NCI-H2081 treated with DMSO at 0.1 percent for 48 hours (cell line): Measurements from ENCODE around the gene CD164L2.

Experiments
- DNase-seq: peaks from one replicate; lab custom pipeline; 2025; lab: John Stamatoyannopoulos, UW

Gene CD164L2

DNA sequence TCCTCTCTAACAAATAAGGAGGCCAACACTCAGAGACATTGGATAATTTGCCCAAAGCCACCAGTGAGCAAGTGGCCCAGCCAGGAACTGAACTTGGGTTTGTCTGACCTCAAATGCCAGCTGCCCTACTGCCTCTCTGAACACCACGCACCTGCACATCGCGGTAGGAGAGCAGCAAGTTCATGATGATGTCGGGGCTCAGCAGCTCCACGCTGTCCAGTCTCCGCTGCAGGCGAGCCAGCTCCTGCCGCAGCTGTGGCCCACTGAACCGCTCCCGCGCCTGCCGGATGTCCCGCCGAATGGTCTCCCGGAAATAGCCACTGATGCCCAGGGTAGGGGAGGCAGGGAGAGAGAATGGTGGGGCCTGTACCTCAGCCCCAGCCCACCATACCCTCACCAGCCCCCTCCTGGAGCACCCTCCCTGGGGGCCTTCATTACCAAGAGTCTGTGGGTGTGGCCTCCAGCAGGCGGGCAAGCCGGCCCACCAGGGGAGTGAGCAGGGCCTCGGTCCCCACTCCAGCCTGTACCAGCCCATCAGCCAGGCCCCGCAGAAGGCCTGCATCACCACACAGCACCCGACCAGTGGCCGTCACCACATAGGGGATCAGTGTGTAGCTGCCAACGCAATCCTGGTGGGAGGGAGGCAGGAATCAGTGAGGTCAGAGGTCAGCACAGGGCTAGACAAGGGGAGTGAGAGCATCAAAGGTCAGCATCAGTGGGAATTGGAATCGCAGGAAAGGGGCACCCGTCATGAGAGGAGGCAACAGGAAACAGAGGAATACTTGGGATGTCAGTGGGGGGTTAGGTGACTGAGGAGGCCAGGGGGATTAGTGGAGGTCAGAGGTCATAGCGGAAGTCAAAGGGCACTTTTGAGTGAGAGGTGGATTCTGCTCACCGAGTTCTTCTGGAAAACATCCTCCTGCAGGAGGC lies 19.1 kb downstream of the CD164L2 start:
- DNase-seq = no peak

DNA sequence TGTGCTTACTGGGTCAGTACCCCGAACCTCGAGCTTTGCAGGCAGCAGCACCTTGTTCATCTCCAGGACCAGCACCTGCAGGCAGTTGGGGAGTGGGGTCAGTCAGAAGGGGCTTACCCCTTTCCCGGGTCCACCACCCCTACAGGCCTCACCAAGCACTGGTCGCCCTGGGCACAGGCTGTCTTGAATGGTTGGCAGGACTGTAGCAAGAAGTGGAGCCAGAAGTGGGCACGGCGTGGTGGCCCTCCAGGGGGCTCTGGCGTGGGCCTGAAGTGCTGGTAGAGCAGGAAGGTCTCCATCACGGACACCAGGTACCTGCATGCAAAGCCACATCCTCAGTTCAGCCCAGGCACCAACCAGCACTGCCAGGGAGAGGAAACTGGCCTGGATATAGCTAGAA lies 21.6 kb downstream of the CD164L2 start:
- no peak for DNase-seq

GRCh38 chr1:27361044-27361402 lies 22.1 kb downstream of the CD164L2 start:
- no peak for DNase-seq

GRCh38 chr1:27360159-27361043 lies 22.7 kb downstream of the CD164L2 start:
- DNase-seq = no peak

DNA sequence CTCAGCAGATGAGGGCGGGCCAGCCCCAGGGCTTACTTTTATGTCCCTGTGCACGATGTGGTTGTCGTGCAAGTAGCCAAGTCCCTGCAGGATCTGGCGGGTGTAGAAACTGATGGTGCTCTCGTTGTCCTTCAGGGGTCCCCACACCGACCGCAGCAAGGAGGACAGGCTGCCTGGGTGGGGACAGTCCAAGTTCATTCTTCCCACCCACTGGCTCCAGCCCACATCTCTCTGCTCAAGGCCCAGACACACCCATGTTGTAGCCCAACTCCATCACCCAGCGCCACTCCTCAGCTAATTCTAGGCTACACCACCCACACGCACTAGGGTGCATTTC lies 23.3 kb downstream of the CD164L2 start:
- no peak for DNase-seq

DNA sequence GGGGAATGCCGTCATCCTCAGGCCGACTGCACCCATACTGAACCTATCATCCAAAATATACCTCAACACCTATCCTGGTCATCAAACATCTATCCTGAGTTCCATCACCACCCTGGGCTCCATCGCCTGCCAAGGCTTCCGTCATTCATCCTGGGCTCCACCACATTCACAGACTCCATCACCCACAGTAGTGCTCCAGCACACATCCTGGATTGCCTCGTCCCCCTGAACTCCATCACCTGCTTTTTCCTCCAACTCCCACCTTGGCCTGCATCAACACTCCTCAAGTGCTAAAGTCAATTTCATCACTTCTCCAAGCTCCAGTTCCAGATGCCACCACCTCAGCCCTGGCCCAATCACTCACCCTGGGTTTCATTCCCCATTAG lies 24.2 kb downstream of the CD164L2 start:
- no peak for DNase-seq

DNA sequence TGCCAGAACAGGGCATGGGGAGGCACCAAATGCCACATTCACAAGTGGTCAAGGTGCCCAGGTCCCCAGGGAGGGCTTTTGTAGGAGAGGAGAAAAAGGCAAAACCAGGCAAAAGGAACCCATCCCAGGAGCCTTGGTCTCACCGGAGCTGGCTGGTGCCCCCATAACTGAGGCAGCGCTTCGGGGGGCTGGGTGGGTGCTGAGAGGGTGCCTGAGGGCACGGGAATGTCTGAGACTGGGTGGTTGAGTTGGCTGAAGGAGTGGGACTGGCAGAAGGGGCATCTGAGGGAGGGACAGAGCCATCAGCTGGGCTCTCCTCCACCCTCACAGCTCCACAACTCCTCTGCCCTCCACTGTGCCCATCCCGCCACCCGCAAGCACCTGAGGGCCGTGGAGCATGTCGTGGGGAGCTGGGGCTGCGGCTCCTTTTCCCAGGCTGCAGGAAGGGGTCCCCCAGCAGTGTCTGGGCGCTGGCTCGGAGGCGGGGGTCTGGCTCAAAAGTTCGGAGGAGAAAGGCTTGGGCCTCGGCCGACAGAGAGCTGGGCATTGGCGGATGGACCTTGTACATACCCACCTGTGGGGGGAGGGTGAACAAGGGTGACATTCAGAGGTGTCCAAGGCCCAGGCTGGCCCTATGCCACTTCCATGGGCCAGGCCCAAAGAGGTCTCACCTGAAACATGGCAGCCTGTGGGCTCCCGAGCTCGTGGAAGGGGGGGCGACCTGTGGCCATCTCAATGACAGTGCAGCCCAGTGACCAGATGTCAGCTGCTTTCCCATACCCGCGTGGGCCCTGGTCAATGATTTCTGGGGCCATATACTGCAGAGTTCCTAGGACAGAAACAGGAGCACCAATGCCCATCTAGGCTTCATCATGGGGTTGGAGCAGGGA lies 24.9 kb downstream of the CD164L2 start:
- no peak for DNase-seq

DNA sequence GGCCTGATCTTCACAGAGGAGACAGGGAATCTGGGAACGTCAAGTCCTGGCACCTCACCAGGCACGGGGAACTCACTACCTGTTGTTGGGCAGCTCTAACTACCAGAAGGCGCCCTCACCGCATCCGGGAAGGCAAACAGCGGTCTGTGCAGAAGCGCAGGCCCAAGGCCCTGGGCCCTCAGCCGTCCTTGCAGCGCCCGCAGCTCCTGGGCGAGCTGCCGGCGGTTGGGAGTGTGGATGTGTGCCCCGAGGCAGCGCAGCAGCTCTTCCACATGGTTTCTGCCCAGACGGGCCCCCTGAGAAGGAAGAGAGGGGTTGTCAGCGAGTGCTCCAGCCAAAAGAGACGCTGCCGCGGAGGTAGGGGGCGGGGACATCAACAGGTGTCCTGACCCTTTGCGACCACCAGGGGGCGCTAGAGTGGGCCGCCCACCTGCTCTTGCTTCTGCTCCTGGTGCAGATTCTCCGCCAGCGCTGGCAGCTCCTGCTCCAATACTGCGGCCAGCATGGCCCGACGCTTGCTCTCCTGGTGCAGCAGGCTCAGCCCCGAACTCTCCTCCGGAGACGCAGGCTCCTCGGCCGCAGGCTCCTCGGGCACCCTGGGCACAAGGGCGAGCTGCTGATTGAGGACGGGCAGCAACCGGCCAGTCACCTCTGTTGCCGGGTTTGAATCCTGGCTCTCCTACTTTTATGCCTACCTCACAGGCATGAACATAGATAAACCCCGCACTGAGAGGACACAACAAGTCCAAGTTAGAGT lies 25.7 kb downstream of the CD164L2 start:
- DNase-seq = no peak

DNA sequence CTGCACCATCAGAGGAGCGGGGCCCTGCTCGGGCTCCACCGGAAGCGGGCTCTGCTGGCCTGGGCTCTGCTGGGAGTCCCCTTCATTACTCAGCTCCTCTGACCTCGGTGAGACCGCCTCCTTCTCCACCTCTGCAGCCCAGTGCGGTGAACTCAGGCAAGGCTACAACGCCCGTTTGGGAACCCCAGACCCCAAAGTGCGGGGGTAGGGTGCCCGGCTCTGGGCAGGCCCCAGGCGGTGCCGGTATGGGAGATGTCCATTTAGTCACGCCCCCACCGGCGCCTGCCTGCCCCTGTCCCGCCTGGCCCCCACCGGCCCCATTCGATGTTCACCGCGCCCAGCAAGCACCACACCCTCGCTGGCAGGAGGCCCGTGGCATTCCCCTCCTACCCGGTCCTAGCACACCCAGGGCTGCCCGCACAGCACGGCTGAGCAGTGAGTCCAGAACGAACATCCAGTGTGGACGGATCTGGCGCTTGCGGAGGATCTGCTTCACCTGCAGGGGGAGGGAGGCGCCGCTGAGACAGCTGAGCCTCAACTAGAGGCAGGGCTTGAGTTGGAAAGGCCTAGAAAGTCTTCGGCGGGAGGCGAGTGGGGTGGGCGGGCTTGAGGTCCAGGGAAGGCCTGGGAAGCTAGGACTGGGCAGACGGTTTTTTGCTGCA lies 26.4 kb downstream of the CD164L2 start:
- DNase-seq = no peak

GRCh38 chr1:27356277-27356618 lies 26.9 kb downstream of the CD164L2 start:
- no peak for DNase-seq

- DNase-seq = no peak
Observed at GRCh38 chr1:27355683-27356082, 27.4 kb downstream of the CD164L2 start.

DNA sequence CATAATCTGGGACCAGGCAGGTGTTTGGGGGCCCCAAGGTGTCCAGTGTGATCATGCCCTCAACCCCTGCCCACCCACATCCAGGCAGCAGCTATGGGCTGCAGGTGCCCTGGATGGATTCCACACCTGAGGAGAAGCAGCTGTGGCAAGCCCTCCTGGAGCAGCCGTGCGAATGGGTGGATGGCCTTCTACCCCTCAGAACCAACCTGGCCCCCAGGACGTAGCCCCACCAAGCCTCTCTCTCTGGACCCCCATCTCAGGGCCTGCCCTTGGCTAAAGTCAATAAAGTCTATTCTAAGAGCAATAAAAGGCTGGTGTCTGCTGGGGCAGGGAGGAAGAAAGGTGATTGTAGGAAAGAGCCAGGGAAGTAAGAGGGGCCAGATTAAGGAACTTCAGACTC lies 29.5 kb downstream of the CD164L2 start:
- DNase-seq = no peak

DNA sequence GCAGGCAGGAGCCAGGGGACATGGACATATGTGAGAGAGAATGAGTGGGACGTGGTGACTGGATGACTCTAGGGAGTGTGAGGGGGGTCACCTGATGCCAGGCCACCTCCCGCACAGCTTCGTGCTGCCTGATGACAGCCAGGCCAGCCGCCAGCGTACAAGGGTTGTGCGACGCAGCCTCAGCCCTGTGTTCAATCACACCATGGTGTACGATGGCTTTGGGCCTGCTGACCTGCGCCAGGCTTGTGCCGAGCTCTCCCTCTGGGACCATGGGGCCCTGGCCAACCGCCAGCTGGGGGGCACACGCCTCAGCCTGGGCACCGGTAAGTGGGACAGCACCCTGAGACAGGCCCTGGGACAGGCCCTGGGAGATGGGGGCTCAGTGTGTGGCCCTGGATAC lies 30.0 kb downstream of the CD164L2 start:
- DNase-seq = no peak

DNA sequence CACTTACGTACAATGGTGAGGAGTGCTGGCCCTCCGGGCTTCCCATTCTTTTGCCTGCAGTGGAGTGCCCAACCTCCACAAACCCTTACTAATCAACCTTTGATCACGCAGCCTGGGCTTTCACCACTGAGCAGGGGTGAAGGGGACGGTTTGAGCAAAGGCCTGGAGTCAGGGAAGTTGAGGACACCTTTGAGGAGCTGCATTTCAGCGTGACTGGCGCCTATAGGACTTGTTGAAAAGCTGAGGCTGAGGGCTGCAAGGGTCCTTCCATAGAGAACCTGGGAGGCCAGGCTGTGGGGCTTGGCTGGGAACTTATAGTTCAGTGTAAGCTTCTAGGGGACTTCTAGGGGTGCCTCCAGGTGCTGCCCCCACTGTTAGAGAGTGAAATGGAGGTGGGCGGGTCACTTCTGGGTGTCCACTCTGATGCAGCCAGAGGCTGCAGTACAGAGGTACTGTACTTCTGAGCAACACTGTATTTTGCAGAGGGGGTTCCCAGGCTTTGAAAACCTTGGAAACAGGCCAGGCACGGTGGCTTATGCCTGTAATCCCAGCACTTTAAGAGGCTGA lies 31.5 kb downstream of the CD164L2 start:
- no peak for DNase-seq

DNA sequence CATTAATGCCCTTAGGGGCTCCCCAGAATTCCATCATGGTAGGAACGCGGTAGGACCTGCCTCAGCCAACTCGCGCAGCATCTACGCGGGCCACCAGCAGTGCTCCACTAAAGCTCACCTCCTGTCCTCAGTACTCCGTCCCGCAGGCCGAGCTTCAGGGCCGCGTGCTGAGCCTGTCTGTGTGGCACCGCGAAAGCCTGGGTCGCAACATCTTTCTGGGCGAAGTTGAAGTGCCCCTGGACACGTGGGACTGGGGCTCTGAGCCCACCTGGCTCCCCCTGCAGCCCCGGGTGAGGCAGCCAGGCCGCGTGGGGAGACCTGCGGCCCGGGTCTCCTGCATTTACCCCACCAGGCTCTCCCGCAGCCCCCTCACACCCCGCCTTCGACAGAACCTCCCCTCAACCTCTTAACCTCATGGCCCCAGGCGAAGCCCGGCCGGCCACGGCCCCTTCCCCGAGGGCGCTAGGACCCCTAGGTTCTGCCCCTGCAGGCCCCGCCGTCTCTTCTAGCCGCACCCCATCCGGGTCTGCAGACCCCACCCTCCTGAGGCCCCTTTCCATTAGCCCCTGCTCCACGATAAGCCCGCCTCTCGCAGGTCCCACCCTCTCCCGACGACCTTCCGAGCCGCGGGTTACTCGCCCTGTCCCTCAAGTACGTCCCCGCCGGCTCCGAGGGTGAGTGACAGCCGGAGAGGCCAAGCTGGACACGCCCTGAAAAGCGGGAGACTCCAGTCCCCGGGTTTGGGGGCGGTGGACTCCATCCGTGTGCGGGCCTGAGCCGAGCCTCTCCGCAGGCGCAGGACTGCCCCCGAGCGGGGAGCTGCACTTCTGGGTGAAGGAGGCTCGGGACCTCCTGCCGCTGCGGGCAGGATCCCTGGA lies 32.2 kb downstream of the CD164L2 start:
- no peak for DNase-seq

DNA sequence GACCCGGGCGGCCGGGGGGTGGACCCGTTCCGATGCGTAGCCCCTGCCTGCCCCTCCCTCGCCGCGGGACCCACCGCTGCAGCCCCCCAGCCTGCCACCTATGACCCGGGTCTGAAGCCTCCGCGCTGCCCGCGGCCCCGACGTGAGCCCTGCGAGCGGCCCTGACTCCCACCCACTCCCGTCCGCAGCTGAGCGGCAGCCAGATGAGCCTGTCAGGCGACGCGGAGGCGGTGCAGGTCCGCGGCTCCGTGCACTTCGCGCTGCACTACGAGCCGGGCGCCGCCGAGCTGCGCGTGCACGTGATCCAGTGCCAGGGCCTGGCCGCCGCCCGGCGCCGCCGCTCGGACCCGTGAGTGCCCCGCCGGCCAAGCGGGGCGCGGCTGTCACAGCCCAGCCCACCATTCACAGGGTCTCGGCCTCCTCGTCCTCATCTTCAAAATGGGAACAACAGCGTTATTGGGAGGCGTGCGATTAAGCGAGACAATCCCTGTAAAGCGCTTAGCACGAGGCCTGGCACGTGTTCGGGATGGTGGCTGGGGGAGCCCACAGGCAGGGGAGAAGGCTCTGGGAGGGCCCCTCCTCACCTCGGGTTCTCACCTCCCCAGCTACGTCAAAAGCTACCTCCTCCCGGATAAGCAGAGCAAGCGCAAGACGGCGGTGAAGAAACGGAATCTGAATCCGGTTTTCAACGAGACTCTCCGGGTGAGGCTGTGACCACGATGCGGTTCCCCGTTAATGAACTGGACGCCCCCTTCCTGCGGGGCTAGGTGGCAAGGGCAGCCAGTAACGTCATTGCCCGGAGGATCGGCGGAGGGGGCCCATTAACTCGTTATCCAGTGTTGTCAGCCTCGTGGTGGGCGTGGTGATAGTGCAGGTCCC lies 33.1 kb downstream of the CD164L2 start:
- DNase-seq = no peak

- DNase-seq = no peak
Observed at GRCh38 chr1:27348861-27349783, 34.0 kb downstream of the CD164L2 start.
